Lung (tissue), 12 donors: ENCODE results near the gene FAM181B. TPM values are rescaled to one million over a fixed set of nuclear protein-coding genes. Genes with fewer than 3 reads are reported as not detected.

Experiments used
- ATAC-seq: fragments of 200-7000 bp; cut with Tn5 transposase; one replicate; pipeline ENCODE4 v1.9.1; 2020; ENCODE audit warnings: moderate number of reproducible peaks; ENCODE audit not compliant: insufficient read depth, low FRiP score
- DNase-seq, 3 donors: peaks; one replicate each; pipeline ENCODE4 v3.0.0-alpha.2; 2013 to 2017
- H3K27ac ChIP-seq, 2 donors: one replicate each; pipeline ENCODE4 v1.5.1; 2013; ENCODE audit warnings: mild to moderate bottlenecking in 2 of 2, moderate library complexity in 2 of 2, control low read depth in 1 of 2, inconsistent platforms in 1 of 2, low read depth in 1 of 2, low read length in 1 of 2
- H3K27me3 ChIP-seq, 3 donors: one replicate each; pipeline ENCODE4 v1.5.1; 2013; ENCODE audit warnings: low read length in 2 of 3; ENCODE audit not compliant: control insufficient read depth in 3 of 3, insufficient read depth in 3 of 3
- H3K36me3 ChIP-seq, 4 donors: one replicate each; pipeline ENCODE4 v1.5.1; 2013; ENCODE audit warnings: low read length in 4 of 4, mild to moderate bottlenecking in 1 of 4, moderate library complexity in 1 of 4; ENCODE audit not compliant: control insufficient read depth in 4 of 4, insufficient read depth in 4 of 4
- H3K4me1 ChIP-seq, 5 donors: one replicate each; pipeline ENCODE4 v1.5.1; 2013; ENCODE audit warnings: low read length in 5 of 5, mild to moderate bottlenecking in 2 of 5, moderate library complexity in 1 of 5; ENCODE audit not compliant: control insufficient read depth in 5 of 5, insufficient read depth in 5 of 5
- H3K4me3 ChIP-seq: one replicate; pipeline ENCODE4 v1.5.1; 2013; ENCODE audit warnings: mild to moderate bottlenecking, control low read depth, moderate library complexity
- H3K9ac ChIP-seq, 2 donors: one replicate each; pipeline ENCODE4 v1.5.1; 2013; ENCODE audit warnings: low read length in 2 of 2, control low read depth in 1 of 2; ENCODE audit not compliant: insufficient read depth in 1 of 2
- H3K9me3 ChIP-seq, 4 donors: one replicate each; pipeline ENCODE4 v1.5.1; 2013; ENCODE audit warnings: low read length in 3 of 4, mild to moderate bottlenecking in 1 of 4, moderate library complexity in 1 of 4; ENCODE audit not compliant: control insufficient read depth in 4 of 4, insufficient read depth in 3 of 4
- CTCF ChIP-seq: IDR thresholded peaks from 2 replicates; pipeline ENCODE4 v1.5.1; 2012; ENCODE audit warnings: mild to moderate bottlenecking; ENCODE audit errors: control extremely low read depth, extremely low read depth
- WGBS, 2 donors: extraction: QIAGEN DNeasy Blood & Tissue Kit; methylation state at CpG; one replicate each; pipeline ENCODE4 v1.1.7; 2013; 5-methylcytosine and 5-hydroxymethylcytosine counted together
- polyA plus RNA-seq, 2 donors: library from polyadenylated mRNA; stranded (reverse); fragments of 200-250 nt; gene quantifications; one replicate each; pipeline ENCODE4 v1.2.1, GENCODE V29; 2013
- total RNA-seq, 2 donors: library from RNA; depleted of rRNA in 1 of 2; stranded (reverse); fragments of >200 nt in 1 of 2; gene quantifications; one replicate each; pipeline ENCODE4 v1.2.1, GENCODE V29; 2014 to 2021
- donor health status: control.
- donor health status: control.
- donor health status: Bipolar disorder and iron deficiency.
- donor health status: healthy.
- donor health status: DM: yes; HTN: yes; CAD: no.

The FAM181B gene
- total and polyA plus RNA-seq, 4 donors, result 0.02 to 0.23 (median 0.14) TPM

- no peak for DNase-seq
- peaks cover 0 to 2% (median 0%) of the 10 kb centered on the region in 4 donors for H3K9me3 ChIP-seq
- WGBS, 2 donors, result 83 to 89% methylated on average over 1 of the region's 1 CpG
- no peaks in the 10 kb centered on the region for H3K36me3 ChIP-seq
- ATAC-seq, result no peak
- H3K9ac ChIP-seq, result no peak overlapping the region
- H3K4me3 ChIP-seq, result no peak overlapping the region
- no peaks in the 10 kb centered on the region for H3K4me1 ChIP-seq
- peaks cover 0 to 3% (median 0%) of the 10 kb centered on the region in 3 donors for H3K27me3 ChIP-seq
- no peak for TF ChIP-seq CTCF
- no peak overlapping the region for H3K27ac ChIP-seq
Observed at GRCh38 chr11:82767123-82767522, 33.5 kb upstream of the FAM181B start.

GRCh38 chr11:82765466-82766034 lies 31.9 kb upstream of the FAM181B start:
- no peak for ATAC-seq
- WGBS, 2 donors, result 64 to 72% methylated on average over 11 of the region's 11 CpGs
- Histone ChIP-seq H3K9me3 (peaks cover 0 to 2% (median 0%) of the 10 kb centered on the region in 4 donors), H3K27ac (no peak overlapping the region), H3K9ac (no peak overlapping the region), H3K4me3 (no peak overlapping the region), H3K4me1 (no peaks in the 10 kb centered on the region), H3K27me3 (peaks cover 0 to 3% (median 0%) of the 10 kb centered on the region in 3 donors), H3K36me3 (no peaks in the 10 kb centered on the region)
- no peak for TF ChIP-seq CTCF
- DNase-seq, result no peak

GRCh38 chr11:82763167-82763566 lies 29.5 kb upstream of the FAM181B start:
- Histone ChIP-seq H3K27ac (no peak overlapping the region), H3K9me3 (no peaks in the 10 kb centered on the region), H3K36me3 (no peaks in the 10 kb centered on the region), H3K4me3 (no peak overlapping the region), H3K27me3 (no peaks in the 10 kb centered on the region), H3K9ac (no peak overlapping the region), H3K4me1 (no peaks in the 10 kb centered on the region)
- TF ChIP-seq CTCF, result no peak
- ATAC-seq (no peak), DNase-seq (no peak)
- 68 to 88% methylated on average over 1 of the region's 1 CpG for WGBS, 2 donors

GRCh38 chr11:82759649-82760048 lies 26.0 kb upstream of the FAM181B start:
- Histone ChIP-seq H3K36me3 (no peaks in the 10 kb centered on the region), H3K9ac (no peak overlapping the region), H3K27ac (no peak overlapping the region), H3K9me3 (no peaks in the 10 kb centered on the region), H3K4me1 (no peaks in the 10 kb centered on the region), H3K27me3 (no peaks in the 10 kb centered on the region), H3K4me3 (no peak overlapping the region)
- WGBS, 2 donors, result 91% methylated on average over 3 of the region's 3 CpGs
- ATAC-seq (no peak), DNase-seq (no peak)
- no peak for TF ChIP-seq CTCF
